K562 (cell line): Measurements from ENCODE around the gene EIF3J. TPM values are rescaled to one million over a fixed set of nuclear protein-coding genes. Genes with fewer than 3 reads are reported as not detected.

Experiments used
- ARID2 ChIP-seq: fragments of 450-650 bp; IDR thresholded peaks from 2 replicates; pipeline ENCODE4 v1.6.1; 2017; ENCODE audit warnings: antibody characterized with exemption, mild to moderate bottlenecking
- C11orf30 ChIP-seq: fragments of 450-650 bp; IDR thresholded peaks from 2 replicates; pipeline ENCODE4 v1.6.1; 2016; ENCODE audit warnings: low read depth, mild to moderate bottlenecking
- CBFB ChIP-seq: sonication (generic); formaldehyde crosslinking; IDR thresholded peaks from 2 replicates; pipeline ENCODE4 v1.4.0; 2020; ENCODE audit warnings: mild to moderate bottlenecking, missing genetic modification reagents
- CBX8 ChIP-seq: fragments of 200-600 bp; sonication (generic); IDR thresholded peaks from 2 replicates; pipeline ENCODE4 v1.6.1; 2012; ENCODE audit warnings: borderline replicate concordance, mixed run types, low read depth, mild to moderate bottlenecking, moderate library complexity, mixed read lengths, low read length, control low read depth, inconsistent platforms; ENCODE audit not compliant: poor library complexity, severe bottlenecking; ENCODE audit errors: extremely low read depth
- CXXC5 ChIP-seq: fragments of 250-450 bp; sonication (Bioruptor Pico); IDR thresholded peaks from 2 replicates; pipeline ENCODE4 v1.8.0; 2022; ENCODE audit warnings: inconsistent platforms, mild to moderate bottlenecking, moderate library complexity
- FOXJ3 ChIP-seq: sonication (generic); formaldehyde crosslinking; IDR thresholded peaks from 2 replicates; pipeline ENCODE4 v1.4.0; 2020; ENCODE audit warnings: mild to moderate bottlenecking, missing genetic modification reagents
- KHSRP ChIP-seq: fragments of 450-650 bp; IDR thresholded peaks from 2 replicates; pipeline ENCODE4 v1.6.1; 2017
- MTA2 ChIP-seq: fragments of 450-650 bp; IDR thresholded peaks from 2 replicates; pipeline ENCODE4 v1.6.1; 2016; ENCODE audit warnings: low read depth
- NFE2 ChIP-seq: IDR thresholded peaks from 2 replicates; pipeline ENCODE4 v1.6.1; 2014; ENCODE audit warnings: antibody characterized with exemption, low read depth
- NR4A1 ChIP-seq, 2 experiments: fragments of 250-450 bp in 1 of 2; fragments of 450-650 bp in 1 of 2; sonication (Bioruptor Pico) in 1 of 2; IDR thresholded peaks; 2 replicates each; pipeline versions ENCODE4 v1.4.0 to v1.6.1; 2016 to 2020; ENCODE audit warnings: mild to moderate bottlenecking in 2 of 2, missing compliant biosample characterization in 1 of 2, missing genetic modification characterization in 1 of 2, moderate library complexity in 1 of 2
- PHF21A ChIP-seq: fragments of 450-650 bp; IDR thresholded peaks from 2 replicates; pipeline ENCODE4 v1.6.1; 2017; ENCODE audit warnings: low read depth, borderline replicate concordance
- SRSF3 ChIP-seq: fragments of 200-400 bp; formaldehyde crosslinking; IDR thresholded peaks from 2 replicates; pipeline ENCODE4 v1.6.1; 2016; ENCODE audit warnings: mild to moderate bottlenecking, low read length, moderate library complexity; ENCODE audit not compliant: insufficient read depth
- ZBED1 ChIP-seq: IDR thresholded peaks from 2 replicates; pipeline ENCODE4 v1.6.1; 2014
- ZNF444 ChIP-seq: fragments of 250-450 bp; sonication (Bioruptor Pico); IDR thresholded peaks from 2 replicates; pipeline ENCODE4 v1.4.0; 2020; ENCODE audit warnings: mild to moderate bottlenecking, moderate library complexity
- polyA plus RNA-seq, 8 experiments: library from polyadenylated mRNA; depleted of rRNA in 4 of 8; stranded (reverse) in 5 of 8; unstranded in 3 of 8; fragments of >200 nt; fragmentation: Nextera tagmentation in 2 of 8; fragmentation: Illumina TruSeq in 1 of 8; extraction: Ambion mirVana in 2 of 8; extraction: Trizol in 1 of 8; gene quantifications; 2 replicates each; pipeline versions ENCODE4 v1.2.1 to v1.2.3, GENCODE V29; 2011 to 2014; ENCODE audit warnings: inconsistent platforms in 1 of 8, missing spikeins in 1 of 8
- total RNA-seq, 7 experiments: library from RNA; depleted of rRNA in 6 of 7; stranded (reverse); fragments of >200 nt in 6 of 7; fragmentation: Illumina TruSeq in 2 of 7; extraction: Trizol in 2 of 7; gene quantifications; 2 replicates each; pipeline versions ENCODE4 v1.2.1 to v1.2.3, GENCODE V29; 2011 to 2021; ENCODE audit warnings: low replicate concordance in 1 of 7
- TF ChIP-seq, protein P1 (sequence below), 2 experiments: IDR thresholded peaks; 2 replicates each; pipeline ENCODE4 v1.6.1; 2011; ENCODE audit warnings: borderline replicate concordance in 1 of 2, control low read depth in 1 of 2, low read depth in 1 of 2, low read length in 1 of 2, mild to moderate bottlenecking in 1 of 2, mixed read lengths in 1 of 2, moderate library complexity in 1 of 2; ENCODE audit not compliant: insufficient read depth in 1 of 2, insufficient read length in 1 of 2, poor library complexity in 1 of 2, severe bottlenecking in 1 of 2; ENCODE audit errors: extremely low read depth in 1 of 2
- TF ChIP-seq, protein P2 (sequence below): fragments of 450-650 bp; IDR thresholded peaks from 2 replicates; pipeline ENCODE4 v1.6.1; 2016; ENCODE audit warnings: low read depth

EIF3J gene
- total and polyA plus RNA-seq, 9 of the 15 experiments (the other 6 are each of a cell fraction or from before 2014, with no cell fraction given): 44.2 to 217 (median 151) TPM

DNA sequence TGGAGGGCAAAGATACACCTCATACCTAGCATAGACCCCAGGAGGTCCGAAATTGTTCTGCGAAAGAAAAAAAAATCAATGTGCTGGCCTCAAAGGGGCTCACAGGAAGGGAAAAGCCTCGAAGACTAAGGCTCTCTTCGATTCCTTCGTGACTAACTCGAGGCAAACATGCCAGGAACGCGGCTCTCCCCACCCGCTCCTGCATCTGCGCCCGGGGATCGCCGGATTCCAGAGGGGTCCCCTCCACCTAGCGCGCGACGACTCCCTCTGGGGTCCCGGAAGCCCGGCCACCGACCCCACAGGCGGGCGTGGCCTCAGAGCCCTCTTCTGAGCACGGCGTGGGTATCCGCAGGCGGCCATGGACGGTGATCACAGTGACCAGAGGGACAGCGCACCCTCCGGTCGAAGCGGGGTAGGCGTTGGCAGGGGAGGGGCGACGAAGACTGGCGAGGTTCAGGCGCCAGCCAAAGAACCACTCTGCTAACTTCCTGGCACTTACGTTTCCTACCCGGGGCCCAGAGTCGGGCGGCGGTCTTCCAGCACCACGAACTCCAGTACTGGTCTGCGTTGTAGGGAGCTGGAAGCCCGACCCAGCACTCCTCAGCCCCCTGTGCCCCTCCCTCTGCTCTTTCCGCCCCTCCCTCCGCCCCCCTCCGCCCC lies 515 bp upstream of the EIF3J start (continued):
- peak; percentile 10; the same call in 1 of the 2 replicates for TF ChIP-seq MTA2
- TF ChIP-seq, protein P1, sequence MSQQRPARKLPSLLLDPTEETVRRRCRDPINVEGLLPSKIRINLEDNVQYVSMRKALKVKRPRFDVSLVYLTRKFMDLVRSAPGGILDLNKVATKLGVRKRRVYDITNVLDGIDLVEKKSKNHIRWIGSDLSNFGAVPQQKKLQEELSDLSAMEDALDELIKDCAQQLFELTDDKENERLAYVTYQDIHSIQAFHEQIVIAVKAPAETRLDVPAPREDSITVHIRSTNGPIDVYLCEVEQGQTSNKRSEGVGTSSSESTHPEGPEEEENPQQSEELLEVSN (IDR thresholded peaks at IDR 0.05; ENCODE audit: borderline replicate concordance in 1 of 2, extremely low read depth in 1 of 2, insufficient read depth in 1 of 2, insufficient read length in 1 of 2, low read depth in 1 of 2, low read length in 1 of 2, poor library complexity in 1 of 2, severe bottlenecking in 1 of 2): peak; percentile 51 to 53
- peak; percentile 42 for TF ChIP-seq CXXC5 (CRISPR knock-in tag)
- TF ChIP-seq NFE2: no peak
- peak; percentile 70; the same call in 1 of the 2 replicates for TF ChIP-seq ZBED1
- no peak for TF ChIP-seq KHSRP
- TF ChIP-seq NR4A1 (CRISPR knock-in tag; IDR thresholded peaks at IDR 0.05): 0 out of 2 replicates have a peak, but pooled peaks have one; percentile 44
- TF ChIP-seq NR4A1 (tag; IDR thresholded peaks at IDR 0.05): 0 out of 2 replicates have a peak, but pooled peaks have one; percentile 43
- TF ChIP-seq ARID2: 0 out of 2 replicates have a peak, but pooled peaks have one; percentile 21
- no peak for TF ChIP-seq FOXJ3 (CRISPR knock-in tag)
- TF ChIP-seq CBX8: no peak
- TF ChIP-seq ZNF444 (CRISPR knock-in tag): peak; percentile 58; the same call in 1 of the 2 replicates
- no peak for TF ChIP-seq PHF21A
- no peak for TF ChIP-seq SRSF3
- TF ChIP-seq C11orf30: no peak
- TF ChIP-seq, protein P2, sequence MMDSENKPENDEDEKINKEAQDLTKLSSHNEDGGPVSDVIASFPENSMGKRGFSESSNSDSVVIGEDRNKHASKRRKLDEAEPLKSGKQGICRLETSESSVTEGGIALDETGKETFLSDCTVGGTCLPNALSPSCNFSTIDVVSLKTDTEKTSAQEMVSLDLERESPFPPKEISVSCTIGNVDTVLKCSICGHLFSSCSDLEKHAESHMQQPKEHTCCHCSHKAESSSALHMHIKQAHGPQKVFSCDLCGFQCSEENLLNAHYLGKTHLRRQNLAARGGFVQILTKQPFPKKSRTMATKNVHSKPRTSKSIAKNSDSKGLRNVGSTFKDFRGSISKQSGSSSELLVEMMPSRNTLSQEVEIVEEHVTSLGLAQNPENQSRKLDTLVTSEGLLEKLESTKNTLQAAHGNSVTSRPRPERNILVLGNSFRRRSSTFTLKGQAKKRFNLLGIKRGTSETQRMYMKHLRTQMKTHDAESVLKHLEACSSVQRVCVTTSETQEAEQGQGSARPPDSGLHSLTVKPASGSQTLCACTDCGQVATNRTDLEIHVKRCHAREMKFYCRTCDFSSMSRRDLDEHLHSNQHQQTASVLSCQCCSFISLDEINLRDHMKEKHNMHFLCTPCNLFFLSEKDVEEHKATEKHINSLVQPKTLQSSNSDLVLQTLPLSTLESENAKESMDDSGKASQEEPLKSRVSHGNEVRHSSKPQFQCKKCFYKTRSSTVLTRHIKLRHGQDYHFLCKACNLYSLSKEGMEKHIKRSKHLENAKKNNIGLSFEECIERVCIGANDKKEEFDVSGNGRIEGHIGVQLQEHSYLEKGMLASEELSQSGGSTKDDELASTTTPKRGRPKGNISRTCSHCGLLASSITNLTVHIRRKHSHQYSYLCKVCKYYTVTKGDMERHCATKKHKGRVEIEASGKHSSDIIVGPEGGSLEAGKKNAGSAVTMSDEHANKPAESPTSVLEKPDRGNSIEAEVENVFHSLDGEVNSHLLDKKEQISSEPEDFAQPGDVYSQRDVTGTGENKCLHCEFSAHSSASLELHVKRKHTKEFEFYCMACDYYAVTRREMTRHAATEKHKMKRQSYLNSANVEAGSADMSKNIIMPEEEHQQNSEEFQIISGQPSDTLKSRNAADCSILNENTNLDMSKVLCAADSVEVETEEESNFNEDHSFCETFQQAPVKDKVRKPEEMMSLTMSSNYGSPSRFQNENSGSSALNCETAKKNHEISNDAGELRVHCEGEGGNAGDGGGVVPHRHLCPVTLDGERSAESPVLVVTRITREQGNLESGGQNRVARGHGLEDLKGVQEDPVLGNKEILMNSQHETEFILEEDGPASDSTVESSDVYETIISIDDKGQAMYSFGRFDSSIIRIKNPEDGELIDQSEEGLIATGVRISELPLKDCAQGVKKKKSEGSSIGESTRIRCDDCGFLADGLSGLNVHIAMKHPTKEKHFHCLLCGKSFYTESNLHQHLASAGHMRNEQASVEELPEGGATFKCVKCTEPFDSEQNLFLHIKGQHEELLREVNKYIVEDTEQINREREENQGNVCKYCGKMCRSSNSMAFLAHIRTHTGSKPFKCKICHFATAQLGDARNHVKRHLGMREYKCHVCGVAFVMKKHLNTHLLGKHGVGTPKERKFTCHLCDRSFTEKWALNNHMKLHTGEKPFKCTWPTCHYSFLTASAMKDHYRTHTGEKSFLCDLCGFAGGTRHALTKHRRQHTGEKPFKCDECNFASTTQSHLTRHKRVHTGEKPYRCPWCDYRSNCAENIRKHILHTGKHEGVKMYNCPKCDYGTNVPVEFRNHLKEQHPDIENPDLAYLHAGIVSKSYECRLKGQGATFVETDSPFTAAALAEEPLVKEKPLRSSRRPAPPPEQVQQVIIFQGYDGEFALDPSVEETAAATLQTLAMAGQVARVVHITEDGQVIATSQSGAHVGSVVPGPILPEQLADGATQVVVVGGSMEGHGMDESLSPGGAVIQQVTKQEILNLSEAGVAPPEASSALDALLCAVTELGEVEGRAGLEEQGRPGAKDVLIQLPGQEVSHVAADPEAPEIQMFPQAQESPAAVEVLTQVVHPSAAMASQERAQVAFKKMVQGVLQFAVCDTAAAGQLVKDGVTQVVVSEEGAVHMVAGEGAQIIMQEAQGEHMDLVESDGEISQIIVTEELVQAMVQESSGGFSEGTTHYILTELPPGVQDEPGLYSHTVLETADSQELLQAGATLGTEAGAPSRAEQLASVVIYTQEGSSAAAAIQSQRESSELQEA: no peak
- TF ChIP-seq CBFB (CRISPR knock-in tag): peak; percentile 63; the same call in 1 of the 2 replicates
